A549 (cell line): ENCODE measurements around the gene ASPG. TPM values are rescaled to one million over a fixed set of nuclear protein-coding genes. Genes with fewer than 3 reads are reported as not detected.
A peak's percentile ranks its signal among the peaks of the same experiment; 100 is the strongest.

Source experiments
- ATAC-seq, 2 experiments: fragments of 200-7000 bp in 1 of 2; fragments of >200 bp in 1 of 2; cut with Nextera tagmentation in 1 of 2; cut with Tn5 transposase in 1 of 2; 3 replicates each; pipeline versions ENCODE4 v1.8.0 to v1.9.1; 2018 to 2020; ENCODE audit warnings: mild to moderate bottlenecking in 1 of 2, moderate library complexity in 1 of 2
- CTCF ChIA-PET: fragments of 300-600 bp; sonication (Branson Sonifier 250); formaldehyde crosslinking; extraction: SDS; loops from one replicate; lab custom pipeline; 2021; ENCODE audit warnings: antibody characterized with exemption, inconsistent platforms; lab: Yijun Ruan, JAX
- POLR2A ChIA-PET: fragments of 350-600 bp; formaldehyde crosslinking; extraction: SDS; loops from one replicate; lab custom pipeline; 2021; ENCODE audit warnings: antibody characterized with exemption, inconsistent platforms; lab: Yijun Ruan, JAX
- DNase-seq, 2 experiments: peaks; one replicate each; pipeline versions ENCODE4 v3.0.0 to v3.0.0-alpha.2; 2011 to 2016; ENCODE audit warnings: low read depth in 1 of 2, low spot score in 1 of 2
- FAIRE-seq: peaks from 2 replicates; lab custom pipeline; 2011; peaks lifted over from hg19 to GRCh38; lab: Jason Lieb, UNC
- H3K27ac ChIP-seq, 2 experiments: fragments of >200 bp; sonication (Bioruptor Twin); formaldehyde crosslinking; 3 replicates each; pipeline ENCODE4 v1.5.1; 2016 to 2017
- H3K4me1 ChIP-seq: fragments of >200 bp; sonication (Bioruptor Twin); formaldehyde crosslinking; 3 replicates; pipeline ENCODE4 v1.6.1; 2016
- H3K4me2 ChIP-seq: fragments of >200 bp; sonication (Bioruptor Twin); formaldehyde crosslinking; 3 replicates; pipeline ENCODE4 v1.6.1; 2016
- H3K4me3 ChIP-seq: fragments of >200 bp; sonication (Bioruptor Twin); formaldehyde crosslinking; 3 replicates; pipeline ENCODE4 v1.5.1; 2016
- H3K9me3 ChIP-seq: fragments of >200 bp; sonication (Bioruptor Twin); formaldehyde crosslinking; 3 replicates; pipeline ENCODE4 v1.6.1; 2016
- BHLHE40 ChIP-seq: IDR thresholded peaks from 2 replicates; pipeline ENCODE4 v1.6.1; 2012; ENCODE audit warnings: low read depth, low read length, inconsistent platforms
- FOSL2 ChIP-seq, 2 experiments: fragments of 450-650 bp in 1 of 2; fragments of >200 bp in 1 of 2; sonication (Bioruptor Twin) in 1 of 2; formaldehyde crosslinking; IDR thresholded peaks; 2 replicates each; pipeline versions ENCODE4 v1.5.0 to v1.6.1; 2016 to 2020; ENCODE audit warnings: mild to moderate bottlenecking in 1 of 2, moderate library complexity in 1 of 2
- GATA3 ChIP-seq: IDR thresholded peaks from 2 replicates; pipeline ENCODE4 v1.6.1; 2012; ENCODE audit warnings: borderline replicate concordance
- HDAC2 ChIP-seq: fragments of 200-600 bp; sonication (generic); IDR thresholded peaks from 2 replicates; pipeline ENCODE4 v1.6.1; 2016
- HEYL ChIP-seq: fragments of 250-450 bp; sonication (Bioruptor Pico); IDR thresholded peaks from 2 replicates; pipeline ENCODE4 v1.8.0; 2021; ENCODE audit warnings: mild to moderate bottlenecking, moderate library complexity
- HOXB13 ChIP-seq: fragments of 250-450 bp; sonication (Bioruptor Pico); IDR thresholded peaks from 2 replicates; pipeline ENCODE4 v1.5.0; 2020; ENCODE audit warnings: low read depth, mild to moderate bottlenecking, moderate library complexity
- KDM1A ChIP-seq: fragments of 200-600 bp; sonication (generic); IDR thresholded peaks from 2 replicates; pipeline ENCODE4 v1.6.1; 2016; ENCODE audit warnings: low read depth, mild to moderate bottlenecking
- MAZ ChIP-seq: fragments of 150-350 bp; IDR thresholded peaks from 2 replicates; pipeline ENCODE4 v1.6.1; 2014; ENCODE audit warnings: antibody characterized with exemption, low read depth, low read length, borderline replicate concordance
- MYC ChIP-seq: IDR thresholded peaks from 2 replicates; pipeline ENCODE4 v1.6.1; 2012; ENCODE audit warnings: mild to moderate bottlenecking, inconsistent platforms, low read length, improper control_type of control experiment, borderline replicate concordance
- NFE2L2 ChIP-seq: fragments of 150-350 bp; conservative IDR thresholded peaks from 2 replicates; pipeline ENCODE4 v1.6.1; 2014; ENCODE audit warnings: low read length
- NPAS2 ChIP-seq: fragments of 250-450 bp; sonication (Bioruptor Pico); IDR thresholded peaks from 2 replicates; pipeline ENCODE4 v1.8.0; 2022; ENCODE audit warnings: mild to moderate bottlenecking, moderate library complexity, borderline replicate concordance
- NR3C1 ChIP-seq: fragments of >200 bp; sonication (Bioruptor Twin); formaldehyde crosslinking; IDR thresholded peaks from 3 replicates; pipeline ENCODE4 v1.6.1; 2017
- RFX5 ChIP-seq: fragments of 450-650 bp; IDR thresholded peaks from 2 replicates; pipeline ENCODE4 v1.7.1; 2014; ENCODE audit warnings: antibody characterized with exemption, mild to moderate bottlenecking, moderate library complexity
- RNF2 ChIP-seq: fragments of 200-600 bp; sonication (generic); IDR thresholded peaks from 2 replicates; pipeline ENCODE4 v1.6.1; 2016; ENCODE audit warnings: low read depth, mild to moderate bottlenecking, antibody characterized with exemption, moderate library complexity, borderline replicate concordance
- ZC3H11A ChIP-seq: fragments of 450-650 bp; IDR thresholded peaks from 2 replicates; pipeline ENCODE4 v1.6.1; 2014; ENCODE audit warnings: antibody characterized with exemption, mild to moderate bottlenecking
- ZFP36 ChIP-seq: fragments of 450-650 bp; IDR thresholded peaks from 2 replicates; pipeline ENCODE4 v1.6.1; 2014; ENCODE audit warnings: borderline replicate concordance; ENCODE audit not compliant: partially characterized antibody
- ZSCAN20 ChIP-seq: fragments of 250-450 bp; sonication (Bioruptor Pico); IDR thresholded peaks from 2 replicates; pipeline ENCODE4 v1.8.0; 2022; ENCODE audit warnings: mild to moderate bottlenecking, moderate library complexity
- WGBS: methylation state at CpG from one replicate; pipeline ENCODE4 v1.1.6; 2017; ENCODE audit errors: missing lambda C conversion rate; 5-methylcytosine and 5-hydroxymethylcytosine counted together
- polyA plus RNA-seq, 4 experiments: library from polyadenylated mRNA; depleted of rRNA in 3 of 4; stranded (reverse); fragments of >200 nt; fragmentation: RNase III in 1 of 4; extraction: RNeasy Plus Mini Kit Qiagen cat#74134 plus additional on column Dnase treatment in 1 of 4; gene quantifications; 2 replicates in 3 of 4; 3 replicates in 1 of 4; pipeline ENCODE4 v1.2.3, GENCODE V29; 2011 to 2017
- TF ChIP-seq, protein P1 (sequence below): fragments of >200 bp; sonication (Bioruptor Twin); formaldehyde crosslinking; IDR thresholded peaks from 3 replicates; pipeline ENCODE4 v1.6.1; 2016

Gene ASPG
- polyA plus RNA-seq, 2 of the 4 experiments (the other 2 are of a cell fraction), result not detected

DNA sequence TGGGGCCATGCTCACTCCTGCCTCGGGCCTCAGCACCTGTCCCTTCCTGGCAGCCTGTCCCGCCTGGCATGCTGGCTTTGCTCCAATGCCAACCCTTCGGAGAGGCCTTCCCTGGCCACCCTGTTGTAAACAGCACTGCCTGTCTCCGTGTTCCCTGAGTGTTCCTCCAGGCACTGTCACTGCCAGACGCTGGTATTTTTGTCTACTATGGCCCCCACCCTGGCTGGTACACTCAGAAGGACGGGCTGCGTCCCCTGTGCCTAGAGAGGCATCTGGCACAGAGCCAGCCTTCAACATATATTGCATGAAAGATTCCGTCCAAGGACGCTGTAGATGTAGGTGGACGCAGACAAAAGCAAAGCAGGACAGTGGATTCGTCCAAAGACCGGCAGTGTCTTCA is 2.7 kb upstream of the ASPG start:
- no peaks in the 10 kb centered on the region; the same call in 2 of the 3 replicates for H3K4me1 ChIP-seq
- no peak overlapping the region for H3K4me2 ChIP-seq
- no peak for DNase-seq
- 65% methylated on average over 12 of the region's 12 CpGs for WGBS
- H3K4me3 ChIP-seq, result no peak overlapping the region
- ATAC-seq, result no peak
- no peak overlapping the region for H3K27ac ChIP-seq
- ChIA-PET POLR2A (no interaction called here), CTCF (interaction anchor here (1.1 to 4.5 kb wide), 4 partner anchors 10 to 481 kb away, joined by 3 to 24 read pairs (median 6); no protein-coding TSS in a partner anchor)
- TF ChIP-seq FOSL2 (IDR thresholded peaks at IDR 0.05), result no peak
- TF ChIP-seq FOSL2 (CRISPR knock-in tag; IDR thresholded peaks at IDR 0.05), result no peak
- TF ChIP-seq HOXB13, result no peak
- TF ChIP-seq, protein P1, sequence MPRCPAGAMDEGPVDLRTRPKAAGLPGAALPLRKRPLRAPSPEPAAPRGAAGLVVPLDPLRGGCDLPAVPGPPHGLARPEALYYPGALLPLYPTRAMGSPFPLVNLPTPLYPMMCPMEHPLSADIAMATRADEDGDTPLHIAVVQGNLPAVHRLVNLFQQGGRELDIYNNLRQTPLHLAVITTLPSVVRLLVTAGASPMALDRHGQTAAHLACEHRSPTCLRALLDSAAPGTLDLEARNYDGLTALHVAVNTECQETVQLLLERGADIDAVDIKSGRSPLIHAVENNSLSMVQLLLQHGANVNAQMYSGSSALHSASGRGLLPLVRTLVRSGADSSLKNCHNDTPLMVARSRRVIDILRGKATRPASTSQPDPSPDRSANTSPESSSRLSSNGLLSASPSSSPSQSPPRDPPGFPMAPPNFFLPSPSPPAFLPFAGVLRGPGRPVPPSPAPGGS, result no peak
- TF ChIP-seq MYC, result no peak
- H3K9me3 ChIP-seq, result no peaks in the 10 kb centered on the region
- FAIRE-seq, result no peak

DNA sequence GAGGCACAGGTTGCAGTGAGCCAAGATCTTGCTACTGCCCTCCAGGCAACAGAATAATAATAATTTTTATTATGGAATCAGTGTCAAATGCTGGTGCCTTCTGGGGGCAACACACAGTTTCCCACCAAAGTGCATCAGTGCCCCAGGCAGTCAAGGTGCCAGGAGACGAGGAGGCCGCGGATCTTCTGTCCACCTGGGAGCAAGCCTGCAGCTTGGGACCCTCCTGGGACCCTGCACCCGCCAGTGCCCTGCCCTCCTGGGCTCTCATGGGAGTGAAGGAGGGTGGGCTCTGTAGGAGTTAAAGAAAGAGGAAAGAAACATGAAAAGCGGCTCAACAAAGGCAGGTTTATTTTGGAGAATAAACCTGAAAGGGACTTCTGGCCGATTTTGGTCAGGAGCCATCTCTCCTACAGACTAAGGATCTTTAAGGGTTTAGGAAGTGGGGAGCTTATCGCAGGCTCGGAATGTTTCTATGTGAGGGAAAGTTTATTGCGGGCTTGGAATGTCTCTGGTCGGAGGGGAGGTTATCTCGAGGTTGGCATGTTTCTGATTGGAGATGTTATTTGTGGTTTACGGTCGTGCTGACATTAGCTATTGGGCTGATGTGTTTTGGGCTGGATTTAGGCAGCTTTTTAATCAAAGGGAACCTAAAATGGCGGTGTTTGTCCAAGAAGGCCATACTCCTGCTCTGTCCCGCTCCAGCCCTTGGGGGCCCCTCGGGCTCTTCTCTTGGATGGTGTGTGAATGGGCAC is 1.1 kb upstream of the ASPG start:
- FAIRE-seq, result no peak

DNA sequence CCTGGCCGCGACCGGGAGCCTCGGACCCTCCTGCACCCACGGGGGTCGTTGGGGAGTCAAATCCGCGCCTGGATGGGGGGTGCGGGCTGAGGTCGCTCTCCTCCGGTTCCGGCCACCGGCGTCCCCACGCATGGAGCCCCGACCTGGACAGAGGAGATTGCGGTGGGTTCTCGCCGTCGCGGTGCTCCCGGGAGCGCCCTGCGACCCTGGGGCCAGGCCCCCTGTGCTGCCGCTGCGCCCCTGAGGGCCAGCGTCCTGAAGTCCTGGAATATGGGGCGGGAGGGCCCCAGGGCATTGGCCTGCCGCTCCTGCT is 345 bp downstream of the ASPG start:
- Histone ChIP-seq H3K27ac (peak overlapping the region in 1 of 2 experiments; percentile 67; a peak in 2 of 6 replicates), H3K4me2 (peak overlapping the region; percentile 83)
- TF ChIP-seq ZC3H11A, result no peak
- no peak for TF ChIP-seq ZFP36
- no peak for TF ChIP-seq KDM1A
- TF ChIP-seq HEYL (CRISPR knock-in tag), result no peak
- TF ChIP-seq MAZ, result no peak
- no peak for TF ChIP-seq HDAC2
- no peak for TF ChIP-seq RFX5
- TF ChIP-seq NPAS2 (CRISPR knock-in tag), result no peak
- TF ChIP-seq, all 56 proteins: peak for 0
- Histone ChIP-seq H3K9me3 (no peaks in the 10 kb centered on the region), H3K4me3 (peak overlapping the region; percentile 40), H3K4me1 (no peaks in the 10 kb centered on the region; the same call in 2 of the 3 replicates)
- FAIRE-seq (no peak), ATAC-seq (no peak), DNase-seq (no peak)
- WGBS, result 70% methylated on average over 13 of the region's 29 CpGs
- CTCF ChIA-PET, result interaction anchor here (1.7 to 4.7 kb wide), 3 partner anchors 8 to 465 kb away, joined by 4 to 41 read pairs (median 24); no protein-coding TSS in a partner anchor
- POLR2A ChIA-PET, result no interaction called here

More for the DNA sequence above, 1.1 kb upstream of the ASPG start:
- 79% methylated on average over 15 of the region's 16 CpGs for WGBS
- H3K27ac ChIP-seq, result no peak overlapping the region; a peak in 1 of 6 replicates
- H3K4me3 ChIP-seq, result no peak overlapping the region
- peak overlapping the region; percentile 83; the same call in 1 of the 3 replicates for H3K4me2 ChIP-seq
- TF ChIP-seq GATA3 (no peak), ZSCAN20 (CRISPR knock-in tag) (no peak), RNF2 (no peak), NFE2L2 (no peak), BHLHE40 (no peak), NR3C1 (no peak), MAZ (no peak)
- TF ChIP-seq, protein P1, result no peak
- H3K9me3 ChIP-seq, result no peaks in the 10 kb centered on the region
- CTCF ChIA-PET, result interaction anchor here (1.0 to 4.5 kb wide), 4 partner anchors 11 to 479 kb away, joined by 3 to 24 read pairs (median 6); no protein-coding TSS in a partner anchor
- ATAC-seq (no peak), DNase-seq (no peak)
- no peaks in the 10 kb centered on the region; the same call in 2 of the 3 replicates for H3K4me1 ChIP-seq
- POLR2A ChIA-PET, result no interaction called here
